ENCODE data around the gene ELAVL4.

ELAVL4 gene

GRCh38 chr1:50232336-50232735, 123.6 kb downstream of the ELAVL4 start:
- no peak for ATAC-seq
- Mint-ChIP-seq H3K4me3 (no peak overlapping the region), H3K36me3 (no peaks in the 10 kb centered on the region), H3K27ac (no peak overlapping the region), H3K9me3 (no peaks in the 10 kb centered on the region), H3K4me1 (no peaks in the 10 kb centered on the region)
- no peak for DNase-seq (ENCODE audit: low spot score in 2 of 2)

GRCh38 chr1:50236656-50237055, 127.9 kb downstream of the ELAVL4 start:
- H3K27ac Mint-ChIP-seq = no peak overlapping the region
- no peaks in the 10 kb centered on the region for H3K36me3 Mint-ChIP-seq
- no peaks in the 10 kb centered on the region for H3K4me1 Mint-ChIP-seq
- H3K4me3 Mint-ChIP-seq = no peak overlapping the region
- ATAC-seq = no peak
- no peak for DNase-seq (ENCODE audit: low spot score in 2 of 2)
- no peaks in the 10 kb centered on the region for H3K9me3 Mint-ChIP-seq

GRCh38 chr1:50237056-50237455, 128.3 kb downstream of the ELAVL4 start:
- ATAC-seq (no peak), DNase-seq (ENCODE audit: low spot score in 2 of 2) (no peak)
- Mint-ChIP-seq H3K9me3 (no peaks in the 10 kb centered on the region), H3K4me3 (no peak overlapping the region), H3K27ac (no peak overlapping the region), H3K4me1 (no peaks in the 10 kb centered on the region), H3K36me3 (no peaks in the 10 kb centered on the region)

DNA sequence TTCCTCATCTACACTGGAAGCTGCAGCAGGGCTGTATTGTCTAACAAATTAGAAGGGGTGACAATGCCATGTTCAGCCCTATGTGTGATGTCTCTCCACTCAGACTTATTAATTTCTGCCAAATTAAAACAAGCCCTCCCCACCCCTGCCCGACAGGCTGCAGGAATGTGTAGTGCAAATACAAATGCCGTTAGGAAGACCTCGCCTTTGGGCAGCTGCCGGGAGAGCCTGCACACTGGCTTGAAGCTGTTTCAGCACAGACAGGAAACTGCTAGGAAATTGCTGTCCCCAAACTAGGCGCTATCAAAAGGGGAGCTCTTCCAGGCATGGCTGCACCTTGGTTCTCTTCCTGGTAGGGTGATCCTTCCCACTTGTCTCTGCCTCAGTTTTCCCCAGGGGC, 135.2 kb downstream of the ELAVL4 start:
- Mint-ChIP-seq H3K9me3 (no peaks in the 10 kb centered on the region), H3K27ac (no peak overlapping the region), H3K4me1 (no peaks in the 10 kb centered on the region), H3K4me3 (no peak overlapping the region), H3K36me3 (no peaks in the 10 kb centered on the region)
- no peak for DNase-seq (ENCODE audit: low spot score in 2 of 2)
- ATAC-seq = no peak

- H3K9me3 Mint-ChIP-seq = no peaks in the 10 kb centered on the region
- H3K36me3 Mint-ChIP-seq = no peaks in the 10 kb centered on the region
- ATAC-seq (no peak), DNase-seq (ENCODE audit: low spot score in 2 of 2) (no peak)
- H3K27ac Mint-ChIP-seq = no peak overlapping the region
- no peaks in the 10 kb centered on the region for H3K4me1 Mint-ChIP-seq
- H3K4me3 Mint-ChIP-seq = no peak overlapping the region
Observed at GRCh38 chr1:50246869-50247268, 138.1 kb downstream of the ELAVL4 start.

DNA sequence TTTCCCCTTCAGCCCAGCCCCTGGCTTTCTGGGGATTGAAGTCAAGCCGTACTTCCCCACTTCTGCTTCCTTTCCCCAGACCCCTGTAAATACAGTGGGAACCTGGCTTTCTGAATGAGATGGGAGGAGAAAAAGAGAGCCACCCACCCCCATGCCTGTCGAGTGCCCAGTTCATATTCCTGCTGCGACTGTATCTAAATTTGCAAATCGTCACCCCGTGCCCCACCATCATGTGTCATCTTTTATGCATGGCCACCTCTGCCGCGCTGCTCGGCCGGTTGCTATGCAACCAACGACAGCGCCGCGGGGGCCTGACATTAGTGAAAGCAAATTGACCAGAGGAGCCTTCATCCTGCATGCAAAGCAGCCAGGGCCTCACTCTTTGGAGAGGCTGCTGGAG, 143.0 kb downstream of the ELAVL4 start:
- H3K4me3 Mint-ChIP-seq = no peak overlapping the region
- no peaks in the 10 kb centered on the region for H3K4me1 Mint-ChIP-seq
- H3K27ac Mint-ChIP-seq = no peak overlapping the region
- peak; percentile 9 for ATAC-seq
- DNase-seq (ENCODE audit: low spot score in 2 of 2) = no peak
- H3K9me3 Mint-ChIP-seq = no peaks in the 10 kb centered on the region
- H3K36me3 Mint-ChIP-seq = no peaks in the 10 kb centered on the region

GRCh38 chr1:50252196-50252595, 143.5 kb downstream of the ELAVL4 start:
- Mint-ChIP-seq H3K4me1 (no peaks in the 10 kb centered on the region), H3K4me3 (no peak overlapping the region), H3K36me3 (no peaks in the 10 kb centered on the region), H3K9me3 (no peaks in the 10 kb centered on the region), H3K27ac (no peak overlapping the region)
- no peak for ATAC-seq
- DNase-seq (ENCODE audit: low spot score in 2 of 2) = no peak
